Measurements from ENCODE around the gene LRRC3. TPM values are rescaled to one million over a fixed set of nuclear protein-coding genes. Genes with fewer than 3 reads are reported as not detected.

Gene LRRC3
- total RNA-seq, 2 donors from 2014 or later: 2.0 to 2.7 TPM

DNA sequence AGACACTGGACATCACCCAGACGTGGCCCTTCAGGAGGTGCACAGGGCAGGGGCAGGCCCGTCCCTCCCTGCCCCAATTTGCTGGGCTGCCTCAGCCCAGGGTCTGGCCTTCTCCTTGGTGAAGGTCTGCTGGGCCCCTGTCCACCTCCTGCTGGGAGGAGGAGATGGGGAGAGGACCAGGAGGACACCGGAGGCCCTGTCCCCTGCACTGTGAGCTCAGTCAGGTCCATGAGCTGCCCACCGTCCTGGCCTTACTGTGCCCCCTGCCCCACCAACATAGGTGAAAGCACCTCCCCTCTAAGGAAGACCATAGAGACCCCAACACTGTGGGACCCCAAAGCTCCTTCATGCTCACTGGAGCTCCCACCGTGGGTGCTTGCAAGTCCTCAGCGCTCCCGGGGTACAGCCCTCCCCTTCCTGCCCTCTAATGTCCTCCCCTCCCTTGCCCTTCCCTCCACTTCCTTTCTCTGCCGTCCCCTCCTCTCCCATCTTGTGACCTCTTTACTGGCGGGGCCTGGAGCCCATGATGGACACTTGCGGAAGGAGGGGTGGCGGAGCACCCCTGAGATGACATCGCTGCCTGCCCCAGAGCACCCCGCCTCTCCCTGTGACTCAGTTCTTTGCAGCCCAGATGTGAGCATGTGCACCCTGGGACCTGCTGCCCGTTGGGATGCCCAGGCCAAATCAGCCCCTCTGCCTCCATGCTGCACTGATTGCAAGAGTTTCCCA is 4.6 kb downstream of the LRRC3 start:
- intact Hi-C loops (cut with DNase I): no loop called here
- Histone ChIP-seq H3K27ac (no peak overlapping the region), H3K4me3 (no peak overlapping the region), H3K36me3 (no peaks in the 10 kb centered on the region), H3K4me1 (peaks cover 4% of the 10 kb centered on the region), H3K27me3 (no peaks in the 10 kb centered on the region), H3K9me3 (no peaks in the 10 kb centered on the region), H3K9ac (ENCODE audit: low read depth in 2 of 2, low read length in 2 of 2) (no peak overlapping the region)
- TF ChIP-seq CTCF (IDR thresholded peaks at IDR 0.05): no peak
- no peak for DNase-seq

GRCh38 chr21:44460441-44460755 is 5.1 kb downstream of the LRRC3 start:
- no peak for DNase-seq
- no peaks in the 10 kb centered on the region for H3K27me3 ChIP-seq
- H3K27ac ChIP-seq: no peak overlapping the region
- H3K36me3 ChIP-seq: no peaks in the 10 kb centered on the region
- H3K4me3 ChIP-seq: no peak overlapping the region
- intact Hi-C loops (cut with DNase I): no loop called here
- H3K4me1 ChIP-seq: peaks cover 4% of the 10 kb centered on the region
- no peak overlapping the region for H3K9ac ChIP-seq (ENCODE audit: low read depth in 2 of 2, low read length in 2 of 2)
- no peak for TF ChIP-seq CTCF (IDR thresholded peaks at IDR 0.05)
- no peaks in the 10 kb centered on the region for H3K9me3 ChIP-seq

GRCh38 chr21:44461005-44461404 is 5.7 kb downstream of the LRRC3 start:
- no peak for DNase-seq
- no peaks in the 10 kb centered on the region for H3K36me3 ChIP-seq
- H3K4me1 ChIP-seq: peaks cover 2% of the 10 kb centered on the region
- H3K27ac ChIP-seq: no peak overlapping the region
- H3K9ac ChIP-seq (ENCODE audit: low read depth in 2 of 2, low read length in 2 of 2): no peak overlapping the region
- H3K4me3 ChIP-seq: no peak overlapping the region
- H3K9me3 ChIP-seq: no peaks in the 10 kb centered on the region
- no peak for TF ChIP-seq CTCF (IDR thresholded peaks at IDR 0.05)
- intact Hi-C loops (cut with DNase I): no loop called here
- H3K27me3 ChIP-seq: no peaks in the 10 kb centered on the region

DNA sequence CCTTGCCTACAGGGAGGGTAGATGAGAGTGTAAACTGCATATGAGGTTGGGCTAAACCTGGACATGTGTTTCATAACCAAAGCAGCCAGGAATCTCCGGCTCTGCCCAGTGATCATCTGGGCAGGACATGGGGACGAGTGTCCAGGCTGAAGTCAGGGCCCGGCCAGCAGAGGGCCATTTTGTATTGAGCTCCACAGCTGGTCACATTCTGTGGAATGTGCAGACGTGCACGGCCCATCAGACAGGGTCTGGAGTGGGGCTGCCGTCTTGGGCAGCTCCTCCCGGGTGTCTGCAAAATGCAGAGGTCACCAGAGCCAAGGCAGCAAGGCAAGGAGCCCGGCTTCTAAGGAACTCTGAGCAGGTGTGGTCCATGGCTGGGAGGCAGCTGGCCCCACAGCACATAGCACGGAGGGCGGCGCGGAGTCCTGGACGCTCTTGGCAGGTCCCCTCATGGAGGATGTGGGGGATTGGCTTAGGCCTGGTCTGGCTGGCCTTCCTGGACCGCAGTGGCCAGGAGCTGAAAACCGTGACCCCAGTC is 6.2 kb downstream of the LRRC3 start:
- Histone ChIP-seq H3K36me3 (no peaks in the 10 kb centered on the region), H3K4me1 (no peaks in the 10 kb centered on the region), H3K9ac (ENCODE audit: low read depth in 2 of 2, low read length in 2 of 2) (no peak overlapping the region), H3K4me3 (no peak overlapping the region), H3K27ac (no peak overlapping the region), H3K27me3 (no peaks in the 10 kb centered on the region), H3K9me3 (no peaks in the 10 kb centered on the region)
- no peak for DNase-seq
- intact Hi-C loops (cut with DNase I): no loop called here
- no peak for TF ChIP-seq CTCF (IDR thresholded peaks at IDR 0.05)

DNA sequence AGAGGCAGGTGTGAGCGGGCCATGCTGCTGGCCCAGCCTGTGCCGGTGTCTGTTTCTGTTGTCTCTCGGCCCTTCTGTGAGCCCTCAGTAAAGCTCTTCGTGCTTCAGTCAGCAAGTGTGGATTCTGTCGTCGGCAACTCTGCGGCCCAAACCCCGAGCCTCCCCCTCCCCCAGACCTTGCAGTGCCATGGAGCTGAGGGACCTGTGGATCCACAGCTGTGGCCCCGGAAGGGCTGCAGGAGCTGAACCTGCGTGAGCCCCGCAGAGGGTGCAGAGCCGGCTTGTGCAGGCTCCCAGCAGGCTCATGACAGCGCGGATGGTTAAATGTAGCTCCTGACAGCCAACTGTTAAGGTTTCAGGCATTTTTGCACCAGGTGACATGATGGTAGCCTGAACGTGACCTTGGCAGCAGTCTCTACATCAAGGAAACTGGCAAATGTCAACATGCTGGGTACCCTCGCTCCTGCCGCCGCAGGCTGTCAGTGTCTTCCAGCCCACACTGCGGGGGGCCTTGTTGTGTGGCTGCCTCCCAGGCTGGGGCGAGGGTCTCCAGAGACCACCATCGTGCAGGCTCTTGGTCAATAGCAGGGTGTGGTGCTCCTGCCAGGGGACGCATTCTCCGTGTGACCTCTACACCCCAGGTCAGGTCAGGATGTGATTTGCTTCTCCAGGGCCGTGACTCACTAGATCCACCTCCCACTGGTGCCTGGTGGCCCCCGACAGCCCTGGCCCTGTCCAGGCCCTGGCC is 7.0 kb downstream of the LRRC3 start:
- intact Hi-C loops (cut with DNase I): no loop called here
- Histone ChIP-seq H3K4me3 (no peak overlapping the region), H3K27me3 (no peaks in the 10 kb centered on the region), H3K9me3 (no peaks in the 10 kb centered on the region), H3K4me1 (no peaks in the 10 kb centered on the region), H3K27ac (no peak overlapping the region), H3K9ac (ENCODE audit: low read depth in 2 of 2, low read length in 2 of 2) (no peak overlapping the region), H3K36me3 (no peaks in the 10 kb centered on the region)
- DNase-seq: no peak
- TF ChIP-seq CTCF (IDR thresholded peaks at IDR 0.05): no peak
